ENCODE measurements around the gene IFNA2. TPM values are rescaled to one million over a fixed set of nuclear protein-coding genes. Genes with fewer than 3 reads are reported as not detected.

The IFNA2 gene
- total and polyA plus RNA-seq, 8 donors = not detected

GRCh38 chr9:21334701-21335632, 50.2 kb downstream of the IFNA2 start, which contains the start of gene KLHL9:
Gene KLHL9 (minus strand): TSS chr9:21335404. CDS start chr9:21334859, 545 bp downstream.
- 0 to 1% (median 0%) methylated on average over 22 to 55 of the region's 55 CpGs for WGBS, 5 donors
- no peak for TF ChIP-seq EP300 (IDR thresholded peaks at IDR 0.05)
- TF ChIP-seq POLR2AphosphoS5 (IDR thresholded peaks at IDR 0.05) = peak; percentile 64 to 87 (median 85)
- TF ChIP-seq CTCF (IDR thresholded peaks at IDR 0.05) = no peak
- TF ChIP-seq POLR2A (IDR thresholded peaks at IDR 0.05) = peak in 1 of 4 donors; percentile 42
- peak; percentile 93 to 98 for DNase-seq
- Histone ChIP-seq H3K9me3 (no peaks in the 10 kb centered on the region), H3K4me1 (peaks cover 26 to 52% (median 41%) of the 10 kb centered on the region in 4 donors), H3K4me3 (peak within 1 kb of the TSS; percentile 66 to 79 (median 72)), H3K27ac (peak within 1 kb of the TSS; percentile 88 to 95 (median 93)), H3K36me3 (peaks cover 0 to 10% (median 0%) of the 10 kb centered on the region in 4 donors), H3K27me3 (no peaks in the 10 kb centered on the region)
- intact Hi-C loops (cut with DNase I; ENCODE audit: low total_unique reads) = no loop called here

Other genes with a start within 250 kb of the IFNA2 start
- not detected for gene IFNW1, start 243.6 kb downstream of the IFNA2 start, total RNA-seq
- gene IFNW1, start 243.6 kb downstream of the IFNA2 start, polyA plus RNA-seq = not detected
- gene IFNA21, start 218.7 kb downstream of the IFNA2 start, total RNA-seq = not detected
- not detected for gene IFNA21, start 218.7 kb downstream of the IFNA2 start, polyA plus RNA-seq
- not detected for gene IFNA4, start 197.8 kb downstream of the IFNA2 start, total RNA-seq
- gene IFNA4, start 197.8 kb downstream of the IFNA2 start, polyA plus RNA-seq = not detected
- gene IFNA7, start 183.2 kb downstream of the IFNA2 start, total RNA-seq = not detected
- gene IFNA7, start 183.2 kb downstream of the IFNA2 start, polyA plus RNA-seq = not detected
- not detected for gene IFNA10, start 178.3 kb downstream of the IFNA2 start, total RNA-seq
- gene IFNA10, start 178.3 kb downstream of the IFNA2 start, polyA plus RNA-seq = not detected
- gene IFNA16, start 168.1 kb downstream of the IFNA2 start, total RNA-seq = not detected
- not detected for gene IFNA16, start 168.1 kb downstream of the IFNA2 start, polyA plus RNA-seq
- gene IFNA17, start 157.2 kb downstream of the IFNA2 start, total RNA-seq = not detected
- not detected for gene IFNA17, start 157.2 kb downstream of the IFNA2 start, polyA plus RNA-seq
- gene IFNA14, start 145.4 kb downstream of the IFNA2 start, total RNA-seq = not detected
- gene IFNA14, start 145.4 kb downstream of the IFNA2 start, polyA plus RNA-seq = not detected
- 1 to 10 TPM in 1 of 5 donors, under 1 TPM in 1, not detected in 3; 0.92 to 1.6 TPM for gene IFNA5, start 80.1 kb downstream of the IFNA2 start, total RNA-seq
- not detected for gene IFNA5, start 80.1 kb downstream of the IFNA2 start, polyA plus RNA-seq
- 10 to 100 TPM in 4 of 5 donors, 1 to 10 TPM in 1; 4.1 to 35.7 (median 14.5) TPM for gene KLHL9, start 50.0 kb downstream of the IFNA2 start, total RNA-seq
- 1 to 10 TPM; 5.4 to 6.3 (median 6.0) TPM for gene KLHL9, start 50.0 kb downstream of the IFNA2 start, polyA plus RNA-seq
- not detected for gene IFNA6, start 34.5 kb downstream of the IFNA2 start, total RNA-seq
- gene IFNA6, start 34.5 kb downstream of the IFNA2 start, polyA plus RNA-seq = not detected
- gene IFNA13, start 17.3 kb downstream of the IFNA2 start, total RNA-seq = not detected
- not detected for gene IFNA13, start 17.3 kb downstream of the IFNA2 start, polyA plus RNA-seq
- not detected for gene IFNA8, start 23.7 kb upstream of the IFNA2 start, total RNA-seq
- gene IFNA8, start 23.7 kb upstream of the IFNA2 start, polyA plus RNA-seq = not detected
- gene IFNA1, start 55.0 kb upstream of the IFNA2 start, total RNA-seq = not detected
- gene IFNA1, start 55.0 kb upstream of the IFNA2 start, polyA plus RNA-seq = not detected
- 1 to 10 TPM in 1 of 5 donors, under 1 TPM in 1, not detected in 3; 0.73 to 2.9 TPM for gene IFNE, start 96.9 kb upstream of the IFNA2 start, total RNA-seq
- gene IFNE, start 96.9 kb upstream of the IFNA2 start, polyA plus RNA-seq = 1 to 10 TPM in 1 of 3 donors, not detected in 2; 1.8 TPM

Data from stomach (tissue), 9 donors.